Osteocyte (in vitro differentiated cells): ENCODE data around the gene HSD17B10. TPM values are rescaled to one million over a fixed set of nuclear protein-coding genes. Genes with fewer than 3 reads are reported as not detected.
"Not testable (repeated sequence)": the region's sequence is repeated elsewhere in the genome, so short reads cannot be mapped to it uniquely, and the experiment has no call there.

Experiments used
- DNase-seq: peaks from one replicate; pipeline ENCODE4 v3.0.0; 2021; ENCODE audit warnings: mixed read lengths; ENCODE audit not compliant: unreplicated experiment; ENCODE audit errors: extremely low spot score
- H3K27ac Mint-ChIP-seq: one replicate; pipeline ENCODE4 v1.8.0; 2021; ENCODE audit warnings: mild to moderate bottlenecking, mixed read lengths; ENCODE audit not compliant: unreplicated experiment
- H3K27me3 Mint-ChIP-seq: one replicate; pipeline ENCODE4 v1.8.0; 2021; ENCODE audit warnings: mixed read lengths; ENCODE audit not compliant: unreplicated experiment
- H3K36me3 Mint-ChIP-seq: one replicate; pipeline ENCODE4 v1.8.0; 2021; ENCODE audit warnings: mixed read lengths; ENCODE audit not compliant: unreplicated experiment
- H3K4me1 Mint-ChIP-seq: one replicate; pipeline ENCODE4 v1.8.0; 2021; ENCODE audit warnings: mixed read lengths; ENCODE audit not compliant: unreplicated experiment
- H3K4me3 Mint-ChIP-seq: one replicate; pipeline ENCODE4 v1.8.0; 2021; ENCODE audit warnings: mild to moderate bottlenecking, moderate library complexity, mixed read lengths; ENCODE audit not compliant: unreplicated experiment
- H3K9me3 Mint-ChIP-seq: one replicate; pipeline ENCODE4 v1.8.0; 2021; ENCODE audit warnings: mixed read lengths; ENCODE audit not compliant: unreplicated experiment
- CTCF ChIP-seq: fragments of 200-600 bp; sonication (generic); IDR thresholded peaks from 2 replicates; pipeline ENCODE4 v1.5.0; 2021; ENCODE audit warnings: antibody characterized with exemption, mild to moderate bottlenecking, moderate library complexity
- total RNA-seq: library from RNA; stranded (reverse); gene quantifications from 2 replicates; pipeline ENCODE4 v1.2.1, GENCODE V29; 2021

The HSD17B10 gene
- total RNA-seq, 1 donor from 2014 or later: 87.1 TPM

- no peaks in the 10 kb centered on the region for H3K36me3 Mint-ChIP-seq
- H3K4me1 Mint-ChIP-seq: peaks cover 18% of the 10 kb centered on the region
- TF ChIP-seq CTCF: no peak
- H3K9me3 Mint-ChIP-seq: no peaks in the 10 kb centered on the region
- peak within 1 kb of the TSS; percentile 97 for H3K4me3 Mint-ChIP-seq
- peak within 1 kb of the TSS; percentile 99 for H3K27ac Mint-ChIP-seq
- no peak for DNase-seq
- H3K27me3 Mint-ChIP-seq: no peaks in the 10 kb centered on the region
Observed at GRCh38 chrX:53422861-53423306, 11.3 kb downstream of the HSD17B10 start, which contains the start of gene RIBC1. RIBC1 (plus strand) TSS chrX:53422873; CDS start chrX:53426277, 3,404 bp downstream.

GRCh38 chrX:53422086-53422860 lies 11.9 kb downstream of the HSD17B10 start, which contains the start of gene SMC1A:
SMC1A (minus strand) TSS chrX:53422654; CDS start chrX:53422600, 54 bp downstream.
- H3K9me3 Mint-ChIP-seq: peaks cover 5% of the 10 kb centered on the region
- peak; percentile 99 for DNase-seq
- no peaks in the 10 kb centered on the region for H3K27me3 Mint-ChIP-seq
- peaks cover 2% of the 10 kb centered on the region for H3K36me3 Mint-ChIP-seq
- peak within 1 kb of the TSS; percentile 97 for H3K4me3 Mint-ChIP-seq
- peak within 1 kb of the TSS; percentile 99 for H3K27ac Mint-ChIP-seq
- peaks cover 18% of the 10 kb centered on the region for H3K4me1 Mint-ChIP-seq
- no peak for TF ChIP-seq CTCF

- peaks cover 2% of the 10 kb centered on the region for H3K36me3 Mint-ChIP-seq
- H3K4me3 Mint-ChIP-seq: peak overlapping the region; percentile 97
- DNase-seq: no peak
- H3K4me1 Mint-ChIP-seq: peaks cover 18% of the 10 kb centered on the region
- TF ChIP-seq CTCF: no peak
- H3K27ac Mint-ChIP-seq: peak overlapping the region; percentile 99
- peaks cover 5% of the 10 kb centered on the region for H3K9me3 Mint-ChIP-seq
- no peaks in the 10 kb centered on the region for H3K27me3 Mint-ChIP-seq
Observed at GRCh38 chrX:53421772-53422085, 12.4 kb downstream of the HSD17B10 start.

GRCh38 chrX:53421125-53421524 lies 13.0 kb downstream of the HSD17B10 start:
- peaks cover 5% of the 10 kb centered on the region for H3K9me3 Mint-ChIP-seq
- H3K27me3 Mint-ChIP-seq: no peaks in the 10 kb centered on the region
- no peak for TF ChIP-seq CTCF
- no peak for DNase-seq
- H3K4me3 Mint-ChIP-seq: peak overlapping the region; percentile 97
- peaks cover 18% of the 10 kb centered on the region for H3K4me1 Mint-ChIP-seq
- H3K27ac Mint-ChIP-seq: peak overlapping the region; percentile 99
- peaks cover 2% of the 10 kb centered on the region for H3K36me3 Mint-ChIP-seq

- H3K27me3 Mint-ChIP-seq, DNase-seq, H3K9me3 Mint-ChIP-seq, H3K27ac Mint-ChIP-seq, H3K4me3 Mint-ChIP-seq, H3K36me3 Mint-ChIP-seq: not testable (repeated sequence)
- peaks cover 18% of the 10 kb centered on the region for H3K4me1 Mint-ChIP-seq
Observed at GRCh38 chrX:53420351-53420750, 13.8 kb downstream of the HSD17B10 start.
